Keratinocyte (primary cell): ENCODE measurements around the gene ITPKB. TPM values are rescaled to one million over a fixed set of nuclear protein-coding genes. Genes with fewer than 3 reads are reported as not detected.

Source experiments
- DNase-seq: peaks from one replicate; pipeline ENCODE4 v3.0.0-alpha.2; 2011; ENCODE audit warnings: low read depth, missing footprints, low spot score
- FAIRE-seq: peaks from 2 replicates; lab custom pipeline; 2011; peaks lifted over from hg19 to GRCh38; lab: Jason Lieb, UNC
- H2AFZ ChIP-seq: 2 replicates; pipeline ENCODE4 v1.6.0; 2012; ENCODE audit warnings: low read length, control low read depth, inconsistent platforms; ENCODE audit not compliant: control insufficient read depth
- H3K27ac ChIP-seq: 2 replicates; pipeline ENCODE4 v1.5.1; 2011; ENCODE audit warnings: low read length; ENCODE audit not compliant: control insufficient read depth, insufficient read depth
- H3K27me3 ChIP-seq: 3 replicates; pipeline ENCODE4 v1.6.0; 2011; ENCODE audit warnings: low read length; ENCODE audit not compliant: control insufficient read depth, insufficient read depth; ENCODE audit errors: extremely low read depth
- H3K36me3 ChIP-seq, 2 experiments: 2 replicates in 1 of 2; 3 replicates in 1 of 2; pipeline ENCODE4 v1.5.1; 2011; ENCODE audit warnings: low read length in 2 of 2, mild to moderate bottlenecking in 1 of 2; ENCODE audit not compliant: control insufficient read depth in 2 of 2, insufficient read depth in 2 of 2; ENCODE audit errors: extremely low read depth in 1 of 2
- H3K4me1 ChIP-seq: 3 replicates; pipeline ENCODE4 v1.5.1; 2011; ENCODE audit warnings: low read length; ENCODE audit not compliant: control insufficient read depth, insufficient read depth; ENCODE audit errors: extremely low read depth
- H3K4me2 ChIP-seq: 3 replicates; pipeline ENCODE4 v1.6.0; 2011; ENCODE audit warnings: low read depth, low read length; ENCODE audit not compliant: control insufficient read depth, insufficient read depth; ENCODE audit errors: extremely low read depth
- H3K4me3 ChIP-seq, 3 experiments: fragments of 200-600 bp in 1 of 3; sonication (generic) in 1 of 3; 2 replicates in 2 of 3; 3 replicates in 1 of 3; pipeline ENCODE4 v1.5.1; 2011 to 2016; ENCODE audit warnings: low read length in 3 of 3, mild to moderate bottlenecking in 3 of 3, control low read depth in 2 of 3, inconsistent platforms in 1 of 3, low read depth in 1 of 3, mixed read lengths in 1 of 3, mixed run types in 1 of 3, moderate library complexity in 1 of 3; ENCODE audit not compliant: control insufficient read depth in 2 of 3, insufficient read depth in 2 of 3; ENCODE audit errors: extremely low read depth in 1 of 3
- H3K79me2 ChIP-seq: 2 replicates; pipeline ENCODE4 v1.6.0; 2012; ENCODE audit warnings: low read length; ENCODE audit not compliant: control insufficient read depth, insufficient read depth
- H3K9ac ChIP-seq: 3 replicates; pipeline ENCODE4 v1.6.0; 2011; ENCODE audit warnings: low read length; ENCODE audit not compliant: control insufficient read depth, insufficient read depth; ENCODE audit errors: extremely low read depth
- H3K9me1 ChIP-seq: 3 replicates; pipeline ENCODE4 v1.6.0; 2011; ENCODE audit warnings: low read length; ENCODE audit not compliant: control insufficient read depth, insufficient read depth; ENCODE audit errors: extremely low read depth
- H3K9me3 ChIP-seq: 2 replicates; pipeline ENCODE4 v1.5.1; 2012; ENCODE audit warnings: low read depth, low read length; ENCODE audit not compliant: control insufficient read depth
- H4K20me1 ChIP-seq: 3 replicates; pipeline ENCODE4 v1.6.0; 2011; ENCODE audit warnings: low read length; ENCODE audit not compliant: control insufficient read depth, insufficient read depth; ENCODE audit errors: extremely low read depth
- CTCF ChIP-seq, 3 experiments: IDR thresholded peaks in 1 of 3; conservative IDR thresholded peaks in 1 of 3; optimal IDR thresholded peaks in 1 of 3; 2 replicates in 2 of 3; 3 replicates in 1 of 3; pipeline versions ENCODE3 to v1.5.1; 2011; ENCODE audit warnings: low read length in 3 of 3, mild to moderate bottlenecking in 3 of 3, moderate library complexity in 2 of 3, control low read depth in 1 of 3, inconsistent platforms in 1 of 3; ENCODE audit not compliant: insufficient read depth in 2 of 3; ENCODE audit errors: extremely low read depth in 1 of 3
- EZH2 ChIP-seq: IDR thresholded peaks from one replicate; pipeline ENCODE4 v1.6.1; 2012; ENCODE audit warnings: inconsistent platforms, mild to moderate bottlenecking, low read length, moderate library complexity
- dilution Hi-C: fragments of 300-500 bp; cut with MboI; formaldehyde crosslinking; loops from one replicate; pipeline ENCODE4 v1.7.0; 2020; ENCODE audit warnings: low sequenced_read_pairs; ENCODE audit not compliant: extremely low pct_ligation_motif_present
- polyA plus RNA-seq, 5 experiments: library from polyadenylated mRNA; depleted of rRNA in 3 of 5; stranded (reverse) in 3 of 5; stranded (forward) in 1 of 5; unstranded in 1 of 5; fragments of >200 nt; gene quantifications; 1 replicate in 1 of 5; 2 replicates in 3 of 5; 3 replicates in 1 of 5; pipeline versions ENCODE4 v1.2.1 to v1.2.3, GENCODE V29; 2011 to 2012; ENCODE audit warnings: missing spikeins in 2 of 5, low read depth in 1 of 5, low replicate concordance in 1 of 5

The ITPKB gene
- polyA plus RNA-seq, 1 donor (not counting 4 experiments of a cell fraction or from before 2014, with no cell fraction given): 3.2 TPM

GRCh38 chr1:226654668-226655055, 84.4 kb downstream of the ITPKB start:
- Histone ChIP-seq H2AFZ (no peak overlapping the region), H3K27ac (no peak overlapping the region), H3K9ac (no peak overlapping the region), H3K9me1 (peaks cover 2% of the 10 kb centered on the region), H3K4me2 (no peak overlapping the region), H3K36me3 (no peaks in the 10 kb centered on the region), H3K9me3 (no peaks in the 10 kb centered on the region), H3K79me2 (no peaks in the 10 kb centered on the region), H4K20me1 (no peaks in the 10 kb centered on the region), H3K27me3 (no peaks in the 10 kb centered on the region), H3K4me1 (peaks cover 31% of the 10 kb centered on the region), H3K4me3 (no peak overlapping the region)
- dilution Hi-C loops: no loop called here
- DNase-seq: no peak
- FAIRE-seq: no peak
- TF ChIP-seq EZH2 (no peak), CTCF (optimal IDR thresholded peaks at IDR 0.05 in 1 of 3, IDR thresholded peaks at IDR 0.05 in 1 of 3, conservative IDR thresholded peaks at IDR 0.05 in 1 of 3; ENCODE audit: extremely low read depth in 1 of 3, insufficient read depth in 2 of 3, low read length in 3 of 3) (no peak)

GRCh38 chr1:226654046-226654667, 84.9 kb downstream of the ITPKB start:
- dilution Hi-C loops: no loop called here
- Histone ChIP-seq H3K4me1 (peaks cover 31% of the 10 kb centered on the region), H3K79me2 (no peaks in the 10 kb centered on the region), H3K27ac (no peak overlapping the region), H3K9me1 (peaks cover 2% of the 10 kb centered on the region), H3K9me3 (no peaks in the 10 kb centered on the region), H3K9ac (no peak overlapping the region), H3K4me2 (no peak overlapping the region), H3K36me3 (no peaks in the 10 kb centered on the region), H2AFZ (no peak overlapping the region), H4K20me1 (no peaks in the 10 kb centered on the region), H3K4me3 (no peak overlapping the region), H3K27me3 (no peaks in the 10 kb centered on the region)
- no peak for DNase-seq
- TF ChIP-seq EZH2: no peak
- TF ChIP-seq CTCF (optimal IDR thresholded peaks at IDR 0.05 in 1 of 3, IDR thresholded peaks at IDR 0.05 in 1 of 3, conservative IDR thresholded peaks at IDR 0.05 in 1 of 3; ENCODE audit: extremely low read depth in 1 of 3, insufficient read depth in 2 of 3, low read length in 3 of 3): no peak
- no peak for FAIRE-seq
